ENCODE measurements around the gene GORAB. TPM values are rescaled to one million over a fixed set of nuclear protein-coding genes. Genes with fewer than 3 reads are reported as not detected.

The GORAB gene
- total RNA-seq, result 9.3 TPM
- long read RNA-seq, transcript GORAB-202 (5 exons, 2,189 nt), result major isoform, 7 of 11 reads
- long read RNA-seq, partial matches to known transcripts, result 0 of 11 reads
- long read RNA-seq, other reads (novel, unspliced or antisense), result 4 of 11 reads

- H3K36me3 ChIP-seq, result no peaks in the 10 kb centered on the region
Measured at GRCh38 chr1:170531758-170532657, at the start of gene GORAB. Gene GORAB, plus strand, starts transcription at chr1:170532166. Its CDS starts 58 bp downstream, at chr1:170532224.

GRCh38 chr1:170483051-170483450 lies 48.9 kb upstream of the GORAB start:
- intact Hi-C loops (cut with micrococcal nuclease), result no loop called here
- no peak for TF ChIP-seq CTCF (IDR thresholded peaks at IDR 0.05; ENCODE audit: borderline replicate concordance)

More at GRCh38 chr1:170531758-170532657, at the start of gene GORAB:
- H3K9me3 ChIP-seq (replicated peaks), result no peaks in the 10 kb centered on the region
- H3K4me1 ChIP-seq, result peaks cover 47% of the 10 kb centered on the region
- intact Hi-C loops (cut with micrococcal nuclease), result no loop called here
- DNase-seq, result peak; percentile 92
- peak within 1 kb of the TSS; percentile 74 for H3K4me3 ChIP-seq
- no peak for TF ChIP-seq CTCF (IDR thresholded peaks at IDR 0.05; ENCODE audit: borderline replicate concordance)
- H3K27ac ChIP-seq (replicated peaks), result peak within 1 kb of the TSS; percentile 92
- H3K27me3 ChIP-seq (ENCODE audit: low read depth), result no peaks in the 10 kb centered on the region

GRCh38 chr1:170487503-170487902 lies 44.5 kb upstream of the GORAB start:
- intact Hi-C loops (cut with micrococcal nuclease), result no loop called here
- H3K4me1 ChIP-seq, result no peaks in the 10 kb centered on the region
- TF ChIP-seq CTCF (IDR thresholded peaks at IDR 0.05; ENCODE audit: borderline replicate concordance), result no peak
- H3K4me3 ChIP-seq, result no peak overlapping the region
- H3K9me3 ChIP-seq (replicated peaks), result no peaks in the 10 kb centered on the region
- DNase-seq, result no peak
- H3K27me3 ChIP-seq (ENCODE audit: low read depth), result no peaks in the 10 kb centered on the region
- no peaks in the 10 kb centered on the region for H3K36me3 ChIP-seq
- no peak overlapping the region for H3K27ac ChIP-seq (replicated peaks)

More at GRCh38 chr1:170483051-170483450, 48.9 kb upstream of the GORAB start:
- H3K36me3 ChIP-seq, result no peaks in the 10 kb centered on the region
- H3K9me3 ChIP-seq (replicated peaks), result peaks cover 4% of the 10 kb centered on the region
- no peak for DNase-seq
- no peak overlapping the region for H3K27ac ChIP-seq (replicated peaks)
- H3K4me3 ChIP-seq, result no peak overlapping the region
- H3K27me3 ChIP-seq (ENCODE audit: low read depth), result no peaks in the 10 kb centered on the region
- no peaks in the 10 kb centered on the region for H3K4me1 ChIP-seq

- H3K27me3 ChIP-seq (ENCODE audit: low read depth), result no peaks in the 10 kb centered on the region
- H3K4me1 ChIP-seq, result peaks cover 17% of the 10 kb centered on the region
- H3K27ac ChIP-seq (replicated peaks), result no peak overlapping the region
- no peaks in the 10 kb centered on the region for H3K36me3 ChIP-seq
- H3K4me3 ChIP-seq, result no peak overlapping the region
- intact Hi-C loops (cut with micrococcal nuclease), result no loop called here
- no peak for TF ChIP-seq CTCF (IDR thresholded peaks at IDR 0.05; ENCODE audit: borderline replicate concordance)
- no peaks in the 10 kb centered on the region for H3K9me3 ChIP-seq (replicated peaks)
- DNase-seq, result no peak
Measured at GRCh38 chr1:170491291-170491690, 40.7 kb upstream of the GORAB start.

- no peak overlapping the region for H3K27ac ChIP-seq (replicated peaks)
- no peaks in the 10 kb centered on the region for H3K9me3 ChIP-seq (replicated peaks)
- no peaks in the 10 kb centered on the region for H3K27me3 ChIP-seq (ENCODE audit: low read depth)
- no peak for DNase-seq
- H3K36me3 ChIP-seq, result no peaks in the 10 kb centered on the region
- no peak for TF ChIP-seq CTCF (IDR thresholded peaks at IDR 0.05; ENCODE audit: borderline replicate concordance)
- H3K4me1 ChIP-seq, result peaks cover 17% of the 10 kb centered on the region
- H3K4me3 ChIP-seq, result no peak overlapping the region
- intact Hi-C loops (cut with micrococcal nuclease), result no loop called here
Measured at GRCh38 chr1:170494369-170494768, 37.6 kb upstream of the GORAB start.

Measured in left ventricle myocardium inferior (tissue), 1 donor.